Measurements from ENCODE around the gene USP34.

DNA sequence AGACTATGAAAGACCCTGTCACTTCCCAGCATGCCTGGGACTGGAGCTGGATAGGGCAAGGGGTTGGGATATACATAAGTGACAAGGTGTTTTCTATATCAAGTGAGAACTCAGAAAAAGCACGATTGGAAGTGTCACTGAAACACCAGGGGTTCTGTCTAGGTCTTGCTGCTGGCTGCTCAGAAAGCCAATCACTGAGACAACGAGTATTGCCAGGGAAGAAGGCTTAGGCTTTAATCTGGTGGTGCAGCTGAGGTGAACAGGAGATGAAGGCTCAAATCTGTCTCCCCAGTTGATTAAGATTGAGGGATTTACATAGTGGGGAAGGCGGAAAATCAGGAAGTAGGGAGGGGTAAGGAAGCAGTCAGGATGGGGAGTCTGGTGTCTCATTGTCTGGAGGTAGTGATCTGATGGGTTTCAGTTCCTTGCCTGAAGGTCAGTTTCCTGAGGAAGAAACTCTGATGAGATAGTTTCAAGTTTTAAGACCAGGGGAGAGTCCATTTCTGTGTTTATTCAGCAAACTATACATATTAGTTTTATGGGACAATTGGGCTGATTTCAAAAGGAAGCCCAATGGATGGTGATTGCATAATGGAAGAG is 312.4 kb downstream of the USP34 start:
- TF ChIP-seq, protein P1, sequence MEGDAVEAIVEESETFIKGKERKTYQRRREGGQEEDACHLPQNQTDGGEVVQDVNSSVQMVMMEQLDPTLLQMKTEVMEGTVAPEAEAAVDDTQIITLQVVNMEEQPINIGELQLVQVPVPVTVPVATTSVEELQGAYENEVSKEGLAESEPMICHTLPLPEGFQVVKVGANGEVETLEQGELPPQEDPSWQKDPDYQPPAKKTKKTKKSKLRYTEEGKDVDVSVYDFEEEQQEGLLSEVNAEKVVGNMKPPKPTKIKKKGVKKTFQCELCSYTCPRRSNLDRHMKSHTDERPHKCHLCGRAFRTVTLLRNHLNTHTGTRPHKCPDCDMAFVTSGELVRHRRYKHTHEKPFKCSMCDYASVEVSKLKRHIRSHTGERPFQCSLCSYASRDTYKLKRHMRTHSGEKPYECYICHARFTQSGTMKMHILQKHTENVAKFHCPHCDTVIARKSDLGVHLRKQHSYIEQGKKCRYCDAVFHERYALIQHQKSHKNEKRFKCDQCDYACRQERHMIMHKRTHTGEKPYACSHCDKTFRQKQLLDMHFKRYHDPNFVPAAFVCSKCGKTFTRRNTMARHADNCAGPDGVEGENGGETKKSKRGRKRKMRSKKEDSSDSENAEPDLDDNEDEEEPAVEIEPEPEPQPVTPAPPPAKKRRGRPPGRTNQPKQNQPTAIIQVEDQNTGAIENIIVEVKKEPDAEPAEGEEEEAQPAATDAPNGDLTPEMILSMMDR (IDR thresholded peaks at IDR 0.05) = no peak
- TF ChIP-seq, protein P2, sequence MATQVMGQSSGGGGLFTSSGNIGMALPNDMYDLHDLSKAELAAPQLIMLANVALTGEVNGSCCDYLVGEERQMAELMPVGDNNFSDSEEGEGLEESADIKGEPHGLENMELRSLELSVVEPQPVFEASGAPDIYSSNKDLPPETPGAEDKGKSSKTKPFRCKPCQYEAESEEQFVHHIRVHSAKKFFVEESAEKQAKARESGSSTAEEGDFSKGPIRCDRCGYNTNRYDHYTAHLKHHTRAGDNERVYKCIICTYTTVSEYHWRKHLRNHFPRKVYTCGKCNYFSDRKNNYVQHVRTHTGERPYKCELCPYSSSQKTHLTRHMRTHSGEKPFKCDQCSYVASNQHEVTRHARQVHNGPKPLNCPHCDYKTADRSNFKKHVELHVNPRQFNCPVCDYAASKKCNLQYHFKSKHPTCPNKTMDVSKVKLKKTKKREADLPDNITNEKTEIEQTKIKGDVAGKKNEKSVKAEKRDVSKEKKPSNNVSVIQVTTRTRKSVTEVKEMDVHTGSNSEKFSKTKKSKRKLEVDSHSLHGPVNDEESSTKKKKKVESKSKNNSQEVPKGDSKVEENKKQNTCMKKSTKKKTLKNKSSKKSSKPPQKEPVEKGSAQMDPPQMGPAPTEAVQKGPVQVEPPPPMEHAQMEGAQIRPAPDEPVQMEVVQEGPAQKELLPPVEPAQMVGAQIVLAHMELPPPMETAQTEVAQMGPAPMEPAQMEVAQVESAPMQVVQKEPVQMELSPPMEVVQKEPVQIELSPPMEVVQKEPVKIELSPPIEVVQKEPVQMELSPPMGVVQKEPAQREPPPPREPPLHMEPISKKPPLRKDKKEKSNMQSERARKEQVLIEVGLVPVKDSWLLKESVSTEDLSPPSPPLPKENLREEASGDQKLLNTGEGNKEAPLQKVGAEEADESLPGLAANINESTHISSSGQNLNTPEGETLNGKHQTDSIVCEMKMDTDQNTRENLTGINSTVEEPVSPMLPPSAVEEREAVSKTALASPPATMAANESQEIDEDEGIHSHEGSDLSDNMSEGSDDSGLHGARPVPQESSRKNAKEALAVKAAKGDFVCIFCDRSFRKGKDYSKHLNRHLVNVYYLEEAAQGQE (IDR thresholded peaks at IDR 0.05; ENCODE audit: insufficient read depth in 1 of 2, low read depth in 2 of 2, low read length in 1 of 2) = no peak
